ENCODE results near the gene ADCY9.

ADCY9 gene

DNA sequence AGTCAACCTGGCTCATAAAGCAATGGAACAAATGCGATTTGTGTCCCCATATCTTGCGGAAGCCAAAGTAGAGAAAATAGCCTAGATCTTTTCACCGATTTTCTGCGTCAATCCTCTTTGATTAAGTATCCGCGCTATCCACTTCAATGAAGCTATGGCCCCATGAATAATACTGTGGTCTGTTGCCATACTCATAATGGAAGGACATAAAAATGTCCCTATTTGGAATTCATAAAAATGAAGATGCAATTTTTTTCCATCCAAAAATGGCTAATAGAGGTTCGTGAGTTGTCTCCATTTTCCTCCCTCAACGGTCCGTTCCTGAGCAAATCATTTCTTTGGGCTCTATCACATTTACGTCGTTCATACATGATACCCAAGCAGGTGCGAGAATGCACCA, 25.4 kb upstream of the ADCY9 start:
- H3K27ac ChIP-seq (ENCODE audit: poor library complexity, severe bottlenecking): peak overlapping the region; percentile 69
- H3K36me3 ChIP-seq (ENCODE audit: low read depth): no peaks in the 10 kb centered on the region
- H3K4me1 ChIP-seq (ENCODE audit: insufficient read depth, poor library complexity, severe bottlenecking): peaks cover 18% of the 10 kb centered on the region
- ATAC-seq (ENCODE audit: low read depth): no peak
- no peak for DNase-seq (ENCODE audit: low spot score)
- H3K4me3 ChIP-seq (ENCODE audit: severe bottlenecking): no peak overlapping the region
- peaks cover 4% of the 10 kb centered on the region for H3K9me3 ChIP-seq (ENCODE audit: severe bottlenecking)
- TF ChIP-seq CTCF (IDR thresholded peaks at IDR 0.05; ENCODE audit: poor library complexity, severe bottlenecking): no peak
- H3K27me3 ChIP-seq (ENCODE audit: insufficient read depth, poor library complexity, severe bottlenecking): no peaks in the 10 kb centered on the region

GRCh38 chr16:4140652-4141051, 24.4 kb upstream of the ADCY9 start:
- H3K27ac ChIP-seq (ENCODE audit: poor library complexity, severe bottlenecking): peak overlapping the region; percentile 69
- no peaks in the 10 kb centered on the region for H3K27me3 ChIP-seq (ENCODE audit: insufficient read depth, poor library complexity, severe bottlenecking)
- DNase-seq (ENCODE audit: low spot score) (no peak), ATAC-seq (ENCODE audit: low read depth) (peak; percentile 71)
- H3K4me1 ChIP-seq (ENCODE audit: insufficient read depth, poor library complexity, severe bottlenecking): peaks cover 27% of the 10 kb centered on the region
- H3K9me3 ChIP-seq (ENCODE audit: severe bottlenecking): peaks cover 4% of the 10 kb centered on the region
- TF ChIP-seq CTCF (IDR thresholded peaks at IDR 0.05; ENCODE audit: poor library complexity, severe bottlenecking): no peak
- H3K36me3 ChIP-seq (ENCODE audit: low read depth): no peaks in the 10 kb centered on the region
- H3K4me3 ChIP-seq (ENCODE audit: severe bottlenecking): no peak overlapping the region

- peaks cover 4% of the 10 kb centered on the region for H3K9me3 ChIP-seq (ENCODE audit: severe bottlenecking)
- H3K27me3 ChIP-seq (ENCODE audit: insufficient read depth, poor library complexity, severe bottlenecking): no peaks in the 10 kb centered on the region
- no peak for DNase-seq (ENCODE audit: low spot score)
- H3K36me3 ChIP-seq (ENCODE audit: low read depth): no peaks in the 10 kb centered on the region
- H3K4me3 ChIP-seq (ENCODE audit: severe bottlenecking): no peak overlapping the region
- no peak for ATAC-seq (ENCODE audit: low read depth)
- peak overlapping the region; percentile 69 for H3K27ac ChIP-seq (ENCODE audit: poor library complexity, severe bottlenecking)
- H3K4me1 ChIP-seq (ENCODE audit: insufficient read depth, poor library complexity, severe bottlenecking): peaks cover 27% of the 10 kb centered on the region
- no peak for TF ChIP-seq CTCF (IDR thresholded peaks at IDR 0.05; ENCODE audit: poor library complexity, severe bottlenecking)
These were observed 23.7 kb upstream of the ADCY9 start for GRCh38 chr16:4139968-4140367.

DNA sequence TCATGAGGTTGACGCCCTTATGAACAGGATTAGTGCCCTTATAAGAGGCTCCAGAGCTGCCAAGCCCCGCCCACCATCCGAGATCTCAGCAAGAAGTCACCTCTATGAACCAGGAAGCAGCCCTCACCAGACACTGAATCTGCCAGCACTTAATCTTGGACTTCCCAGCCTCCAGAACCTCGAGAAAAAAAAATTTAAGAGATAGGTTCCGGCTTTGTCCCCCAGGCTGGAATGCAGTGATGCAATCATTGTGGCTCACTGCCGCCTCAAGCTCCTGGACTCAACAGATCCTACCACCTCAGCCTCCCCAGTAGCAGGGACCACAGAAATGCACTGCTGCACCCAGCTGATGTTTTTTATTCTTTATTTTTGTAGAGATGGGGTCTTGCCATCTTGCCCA, 22.5 kb upstream of the ADCY9 start:
- no peak overlapping the region for H3K27ac ChIP-seq (ENCODE audit: poor library complexity, severe bottlenecking)
- H3K36me3 ChIP-seq (ENCODE audit: low read depth): no peaks in the 10 kb centered on the region
- DNase-seq (ENCODE audit: low spot score): no peak
- H3K4me3 ChIP-seq (ENCODE audit: severe bottlenecking): no peak overlapping the region
- H3K27me3 ChIP-seq (ENCODE audit: insufficient read depth, poor library complexity, severe bottlenecking): no peaks in the 10 kb centered on the region
- ATAC-seq (ENCODE audit: low read depth): no peak
- H3K9me3 ChIP-seq (ENCODE audit: severe bottlenecking): peaks cover 4% of the 10 kb centered on the region
- H3K4me1 ChIP-seq (ENCODE audit: insufficient read depth, poor library complexity, severe bottlenecking): peaks cover 27% of the 10 kb centered on the region
- TF ChIP-seq CTCF (IDR thresholded peaks at IDR 0.05; ENCODE audit: poor library complexity, severe bottlenecking): no peak

GRCh38 chr16:4137438-4137837, 21.2 kb upstream of the ADCY9 start:
- DNase-seq (ENCODE audit: low spot score) (no peak), ATAC-seq (ENCODE audit: low read depth) (no peak)
- Histone ChIP-seq H3K27me3 (ENCODE audit: insufficient read depth, poor library complexity, severe bottlenecking) (no peaks in the 10 kb centered on the region), H3K4me1 (ENCODE audit: insufficient read depth, poor library complexity, severe bottlenecking) (peaks cover 27% of the 10 kb centered on the region), H3K9me3 (ENCODE audit: severe bottlenecking) (peaks cover 4% of the 10 kb centered on the region), H3K36me3 (ENCODE audit: low read depth) (no peaks in the 10 kb centered on the region), H3K4me3 (ENCODE audit: severe bottlenecking) (no peak overlapping the region), H3K27ac (ENCODE audit: poor library complexity, severe bottlenecking) (peak overlapping the region; percentile 64)
- TF ChIP-seq CTCF (IDR thresholded peaks at IDR 0.05; ENCODE audit: poor library complexity, severe bottlenecking): no peak
